SIG-M5 treated with dmso at 0.1 percent for 504 hours (cell line): Measurements from ENCODE around the gene PTPRN2.

Source experiments
- DNase-seq: peaks from one replicate; lab custom pipeline; 2025; ENCODE audit not compliant: unreplicated experiment; lab: John Stamatoyannopoulos, UW

PTPRN2 gene

DNA sequence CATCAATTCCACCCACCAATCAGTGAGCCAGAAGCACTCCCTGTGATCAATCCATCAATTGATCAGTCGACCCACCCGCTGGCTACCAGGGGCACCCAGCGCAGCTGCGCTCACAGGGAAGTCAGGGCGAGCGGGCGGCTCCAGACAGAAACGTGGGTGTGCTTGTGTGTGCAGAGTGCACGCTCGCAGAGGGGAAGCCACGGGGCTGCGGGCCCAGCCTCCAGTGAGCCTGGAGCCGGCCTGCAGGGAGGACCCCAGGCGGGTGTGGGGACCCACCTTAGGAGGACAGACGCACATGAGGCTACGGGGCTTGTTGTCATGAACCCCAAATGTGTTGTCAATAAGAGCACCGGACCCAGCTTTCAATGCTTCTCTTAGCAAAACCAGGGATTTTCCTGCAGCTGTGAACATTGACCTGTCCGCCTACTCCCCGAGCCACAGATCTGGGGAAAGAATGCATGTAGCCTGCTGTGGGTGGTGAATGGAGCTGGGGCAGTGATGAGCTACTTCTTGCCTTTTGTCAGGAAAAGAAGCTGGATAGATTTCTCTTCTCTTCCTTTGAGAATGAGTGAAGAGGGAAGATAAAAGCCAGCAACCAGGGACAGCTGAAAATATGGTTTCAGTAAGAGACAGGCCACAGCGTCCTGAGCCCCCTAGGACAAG lies 753.0 kb downstream of the PTPRN2 start:
- DNase-seq: no peak

- no peak for DNase-seq
Observed at GRCh38 chr7:157832866-157833607, 754.6 kb downstream of the PTPRN2 start.

- DNase-seq: no peak
Observed at GRCh38 chr7:157832421-157832820, 755.2 kb downstream of the PTPRN2 start.

GRCh38 chr7:157832006-157832405 lies 755.6 kb downstream of the PTPRN2 start:
- no peak for DNase-seq

- no peak for DNase-seq
Observed at GRCh38 chr7:157831143-157831905, 756.3 kb downstream of the PTPRN2 start.

DNA sequence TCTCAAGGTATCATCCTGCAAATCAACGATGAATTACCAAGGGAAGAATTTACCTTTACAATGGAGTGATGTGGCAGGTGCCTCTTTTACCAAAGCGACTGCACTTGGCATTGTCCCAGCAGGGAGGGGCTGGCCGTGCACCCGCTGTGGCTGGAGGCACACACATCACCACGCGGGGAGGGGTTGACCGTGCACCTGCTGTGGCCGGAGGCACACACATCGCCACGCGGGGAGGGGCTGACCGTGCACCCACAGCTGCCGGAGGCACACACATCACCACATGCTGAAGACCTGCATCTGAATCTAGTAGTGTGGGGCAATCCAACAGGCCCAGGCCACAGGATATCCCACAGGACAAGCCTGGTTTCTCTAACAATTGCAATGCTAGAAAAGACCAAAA lies 757.3 kb downstream of the PTPRN2 start:
- DNase-seq: no peak

DNA sequence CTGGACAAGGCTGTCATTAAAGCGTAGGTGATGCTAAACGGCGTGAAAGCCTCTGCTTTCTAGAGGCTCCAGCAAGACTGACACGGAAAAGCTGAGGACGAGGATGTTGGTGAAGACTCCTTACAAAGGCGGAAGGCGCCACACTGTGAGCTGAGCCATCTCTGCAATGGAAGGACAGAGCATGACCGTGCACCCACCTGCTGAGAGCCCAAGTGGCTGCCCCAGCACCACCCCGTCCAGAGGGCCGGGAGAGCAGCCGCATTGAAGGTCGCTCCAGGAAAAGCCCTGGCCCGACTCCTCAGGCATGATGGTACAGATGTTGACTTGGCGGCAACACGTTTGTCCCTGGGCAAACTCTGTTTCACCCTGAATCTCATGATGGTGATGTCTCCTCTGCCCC lies 758.1 kb downstream of the PTPRN2 start:
- no peak for DNase-seq

- no peak for DNase-seq
Observed at GRCh38 chr7:157828881-157829280, 758.7 kb downstream of the PTPRN2 start.

DNA sequence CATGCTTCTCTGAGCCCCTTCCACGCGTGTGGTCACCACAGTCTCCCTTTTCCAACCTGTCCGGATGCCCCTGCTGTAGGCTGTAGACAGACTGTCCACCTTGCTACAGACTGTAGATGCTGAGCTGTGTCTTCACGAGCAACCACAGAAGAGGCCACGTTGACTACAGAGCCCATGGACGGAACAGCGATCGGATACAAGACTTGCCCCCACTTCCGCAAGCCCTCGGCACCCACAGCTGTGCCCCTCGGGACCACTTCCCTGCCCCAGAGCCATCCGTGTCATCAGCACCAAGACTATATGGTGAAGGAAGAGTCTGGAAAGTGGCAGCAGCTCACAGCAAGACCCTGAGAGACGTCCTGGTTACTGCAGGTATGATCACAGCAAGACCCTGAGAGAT lies 759.4 kb downstream of the PTPRN2 start:
- DNase-seq: no peak

DNA sequence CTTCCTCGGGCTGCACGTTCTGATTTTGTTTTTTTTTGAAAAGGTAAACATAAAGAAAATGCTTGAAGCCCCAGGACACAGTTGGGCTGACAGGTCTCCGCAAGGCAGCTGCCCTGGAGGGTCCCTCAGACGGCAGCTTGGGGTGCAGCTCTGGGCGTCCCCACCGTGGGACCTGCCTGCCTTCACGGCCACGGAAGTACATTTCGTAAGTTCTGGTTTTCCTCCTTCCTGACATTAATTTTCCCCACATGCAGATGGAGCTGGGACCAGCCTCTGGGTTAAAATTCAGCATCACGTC lies 759.8 kb downstream of the PTPRN2 start:
- DNase-seq: no peak

DNA sequence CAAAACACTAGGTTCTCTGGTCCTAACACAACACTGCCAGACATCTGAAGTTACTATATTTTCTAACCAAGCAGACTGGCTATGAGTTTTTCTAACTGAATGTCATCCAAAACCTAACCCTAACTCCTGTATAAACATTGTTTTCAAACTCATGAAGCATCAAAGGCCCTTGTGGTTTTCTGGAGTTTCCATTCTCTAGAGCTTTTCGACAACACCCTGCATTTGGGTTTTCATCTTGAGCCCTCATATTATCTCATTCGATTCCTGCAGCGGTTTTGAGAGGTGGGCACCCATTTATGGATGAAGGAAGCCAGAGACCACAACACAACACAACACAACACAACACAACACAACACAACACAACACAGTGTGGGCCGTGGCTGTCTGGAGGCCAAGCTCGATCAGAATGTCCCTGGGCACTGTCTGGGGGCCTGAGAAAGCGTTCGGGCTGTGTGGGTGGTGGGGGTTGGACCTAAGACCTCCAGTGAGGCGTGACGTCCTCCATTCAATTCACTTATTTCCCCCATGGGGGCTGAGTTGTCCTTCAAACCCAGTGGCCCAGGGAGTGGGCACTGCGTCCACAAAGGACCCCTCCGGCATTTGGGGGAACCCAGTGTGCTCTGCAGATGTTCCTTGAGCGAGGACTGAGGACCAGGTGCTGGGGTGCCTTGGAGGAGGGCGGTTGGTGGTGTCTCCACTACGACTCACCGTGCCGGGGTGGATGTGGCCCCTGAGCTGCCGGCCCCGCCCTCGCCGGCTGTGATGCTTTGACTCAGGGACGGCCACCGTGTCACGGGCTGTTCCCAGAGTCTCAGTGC lies 760.4 kb downstream of the PTPRN2 start:
- DNase-seq: no peak

DNA sequence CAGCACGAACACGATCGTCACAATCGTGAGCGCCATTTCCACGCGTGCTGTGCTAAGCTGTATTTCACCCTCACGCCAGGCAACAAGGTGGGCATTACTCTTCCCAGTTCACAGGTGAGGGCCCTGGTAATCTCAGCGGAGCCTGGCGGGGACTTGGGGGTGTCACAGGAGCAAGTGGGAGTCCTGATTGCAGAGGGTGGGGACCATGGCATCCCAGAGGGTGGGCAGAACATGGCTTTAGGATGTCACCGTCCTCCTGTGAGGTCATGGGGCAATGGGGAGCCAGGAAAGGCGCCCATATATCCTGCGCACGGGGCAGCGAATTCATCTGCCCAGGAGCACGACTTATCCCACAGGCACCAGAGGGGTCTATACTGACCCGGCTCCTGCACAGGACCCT lies 761.1 kb downstream of the PTPRN2 start:
- DNase-seq: no peak

DNA sequence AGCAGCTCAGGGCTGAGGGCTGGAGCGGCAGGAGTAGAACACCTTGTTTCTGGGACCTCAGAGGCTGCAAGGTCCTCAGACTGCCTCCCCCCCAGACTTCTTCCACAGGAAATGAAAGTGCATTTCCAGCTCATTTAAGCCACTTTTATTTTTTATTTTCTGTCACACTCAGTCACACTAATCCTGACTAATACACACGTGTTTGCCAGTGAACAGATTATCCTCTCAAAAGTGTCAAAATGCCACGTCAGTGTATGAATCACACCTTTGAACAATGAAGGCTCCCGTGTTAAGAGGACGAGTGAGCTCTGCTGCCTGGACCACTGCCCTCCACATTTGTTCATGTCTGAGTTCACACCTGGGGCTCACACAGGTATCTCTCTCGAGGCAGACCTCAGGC lies 762.3 kb downstream of the PTPRN2 start:
- no peak for DNase-seq

DNA sequence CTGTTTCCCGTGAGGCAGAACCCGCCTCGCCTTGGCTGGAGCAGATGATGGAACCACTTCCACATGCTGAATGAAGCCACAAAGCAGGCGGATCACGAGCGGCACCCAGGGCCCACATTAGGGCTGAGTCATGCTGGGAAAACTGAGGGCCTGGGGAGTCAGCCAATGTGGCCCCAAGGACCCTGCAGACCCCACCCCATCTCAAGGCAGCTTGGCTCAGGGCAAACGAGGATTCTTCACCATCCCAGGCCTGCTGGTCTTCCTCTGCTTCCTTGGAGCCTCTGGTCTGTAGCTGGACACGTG lies 762.9 kb downstream of the PTPRN2 start:
- no peak for DNase-seq

DNA sequence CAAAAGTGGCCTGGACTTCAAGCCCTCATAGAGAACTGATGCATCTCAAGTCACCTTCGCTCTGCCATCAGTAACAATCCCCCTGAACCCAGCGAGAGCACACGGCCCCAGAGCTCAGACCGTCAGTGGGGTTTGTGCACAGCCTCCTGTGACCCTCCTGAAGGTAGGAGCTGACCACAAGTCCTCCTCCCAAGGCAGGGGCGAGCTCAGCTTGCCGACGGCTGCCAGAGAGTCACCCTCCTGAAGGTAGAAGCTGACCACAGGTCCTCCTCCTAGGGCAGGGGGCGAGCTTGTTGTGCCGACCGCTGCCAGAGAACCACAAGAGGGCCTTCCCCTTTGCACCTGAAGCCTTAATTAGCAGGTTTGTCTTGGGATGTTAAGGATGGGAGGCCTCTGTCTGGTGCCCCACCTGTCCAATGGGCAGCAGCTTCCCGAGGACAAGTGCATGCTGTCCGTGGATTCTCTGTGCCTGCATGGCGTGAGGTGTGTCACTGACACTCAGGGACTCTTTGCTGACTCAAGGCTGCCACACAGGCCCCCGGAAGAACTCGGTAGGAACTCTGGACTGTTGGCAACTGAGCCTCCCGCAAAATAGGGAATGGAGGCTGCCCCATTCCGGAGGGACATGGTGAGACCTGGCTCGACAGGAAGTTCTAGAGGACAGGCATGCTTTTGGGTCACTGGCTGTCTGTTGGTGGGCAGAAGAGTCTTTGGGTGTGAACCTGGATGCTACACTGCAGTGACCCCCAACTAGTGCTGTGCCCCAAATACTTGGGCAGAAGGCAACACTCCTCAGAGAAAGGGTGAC lies 763.4 kb downstream of the PTPRN2 start:
- no peak for DNase-seq

DNA sequence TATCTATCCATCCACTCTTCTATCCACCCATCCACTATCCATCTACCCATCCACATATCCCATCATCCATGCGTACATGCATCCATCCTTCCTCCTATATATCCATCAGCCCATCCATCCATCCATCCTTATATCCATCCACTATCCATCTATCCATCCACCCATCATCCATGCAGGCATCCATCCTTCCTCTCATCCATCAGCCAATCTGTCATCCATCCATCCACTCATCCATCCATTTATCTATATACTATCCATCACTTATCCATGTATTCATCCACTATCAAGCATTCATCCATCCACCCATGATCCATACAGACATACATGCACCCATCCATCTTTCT lies 765.0 kb downstream of the PTPRN2 start:
- DNase-seq: no peak

DNA sequence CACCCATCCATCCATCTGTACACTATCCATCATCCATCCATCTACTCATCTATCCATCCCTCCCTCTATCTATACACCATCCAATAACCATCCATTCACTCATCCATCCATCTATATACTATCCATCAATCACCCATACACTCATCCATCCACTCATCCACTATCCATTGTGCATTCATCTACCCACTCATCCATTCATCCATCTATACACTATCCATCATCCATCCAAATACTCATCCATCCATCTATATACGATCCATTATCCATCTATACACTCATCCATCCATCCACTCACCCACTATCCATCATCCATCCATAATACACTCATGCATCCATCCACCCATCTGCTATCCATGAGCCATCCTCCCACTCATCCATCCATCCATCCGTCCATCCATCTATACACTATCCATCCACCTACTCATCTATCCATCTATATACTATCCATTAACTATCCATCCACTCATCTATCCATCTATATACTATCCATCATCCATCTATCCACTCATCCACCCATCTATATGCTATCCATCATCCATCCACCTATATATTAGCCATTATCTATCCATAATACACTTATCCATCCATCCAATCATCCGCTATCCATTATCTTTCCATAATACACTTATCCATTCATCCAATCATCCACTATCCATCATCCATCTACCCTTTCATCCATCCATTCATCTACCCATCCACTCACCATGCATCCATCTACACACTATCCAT lies 765.5 kb downstream of the PTPRN2 start:
- no peak for DNase-seq

GRCh38 chr7:157820796-157821195 lies 766.8 kb downstream of the PTPRN2 start:
- DNase-seq: no peak

- DNase-seq: no peak
Observed at GRCh38 chr7:157819455-157819807, 768.2 kb downstream of the PTPRN2 start.

- no peak for DNase-seq
Observed at GRCh38 chr7:157818701-157819454, 768.7 kb downstream of the PTPRN2 start.
